H1 (cell line): ENCODE results near the gene APOBEC3F. TPM values are rescaled to one million over a fixed set of nuclear protein-coding genes. Genes with fewer than 3 reads are reported as not detected.
A peak's percentile ranks its signal among the peaks of the same experiment; 100 is the strongest.
"Not testable (repeated sequence)": the region's sequence is repeated elsewhere in the genome, so short reads cannot be mapped to it uniquely, and the experiment has no call there.

Source experiments
- CTCF ChIA-PET: fragments of 300-600 bp; sonication (Branson Sonifier 250); formaldehyde crosslinking; loops from one replicate; lab custom pipeline; 2021; ENCODE audit not compliant: partially characterized antibody; lab: Charles Lee
- POLR2A ChIA-PET: fragments of 300-600 bp; sonication (Branson Sonifier 250); formaldehyde crosslinking; loops from one replicate; lab custom pipeline; 2021; ENCODE audit warnings: inconsistent platforms; ENCODE audit not compliant: partially characterized antibody; lab: Charles Lee
- DNase-seq, 2 experiments: peaks; one replicate each; pipeline versions ENCODE4 v3.0.0 to v3.0.0-alpha.2; 2010 to 2022; ENCODE audit warnings: low spot score in 2 of 2, low read depth in 1 of 2, mixed read lengths in 1 of 2
- FAIRE-seq: peaks from 2 replicates; lab custom pipeline; 2011; peaks lifted over from hg19 to GRCh38; lab: Jason Lieb, UNC
- H2AFZ ChIP-seq: 2 replicates; pipeline ENCODE4 v1.8.1; 2012; ENCODE audit warnings: low read length, inconsistent platforms
- H2AK5ac ChIP-seq: 2 replicates; pipeline ENCODE4 v1.6.1; 2013; ENCODE audit warnings: low read depth, low read length
- H2BK120ac ChIP-seq: replicated peaks from 2 replicates; pipeline ENCODE3; 2013; ENCODE audit warnings: low read depth, low read length, inconsistent platforms
- H2BK12ac ChIP-seq: 2 replicates; pipeline ENCODE4 v1.6.1; 2013; ENCODE audit warnings: low read depth, low read length
- H2BK15ac ChIP-seq: 2 replicates; pipeline ENCODE4 v1.6.1; 2013; ENCODE audit warnings: low read length
- H2BK20ac ChIP-seq: 2 replicates; pipeline ENCODE4 v1.6.1; 2013; ENCODE audit warnings: low read length
- H2BK5ac ChIP-seq: 2 replicates; pipeline ENCODE4 v1.6.1; 2013; ENCODE audit warnings: low read depth, low read length
- H3K14ac ChIP-seq: 2 replicates; pipeline ENCODE4 v1.6.1; 2013; ENCODE audit warnings: inconsistent platforms; ENCODE audit not compliant: insufficient read length
- H3K18ac ChIP-seq: 2 replicates; pipeline ENCODE4 v1.6.1; 2013; ENCODE audit warnings: low read length; ENCODE audit errors: extremely low read depth
- H3K23ac ChIP-seq: 2 replicates; pipeline ENCODE4 v1.6.1; 2013; ENCODE audit warnings: inconsistent platforms; ENCODE audit not compliant: insufficient read length
- H3K23me2 ChIP-seq: 2 replicates; pipeline ENCODE4 v1.6.1; 2013; ENCODE audit warnings: low read depth, low read length
- H3K27ac ChIP-seq: 2 replicates; pipeline ENCODE4 v1.6.1; 2011; ENCODE audit warnings: low read depth, low read length, inconsistent platforms
- H3K27me3 ChIP-seq, 4 experiments: replicated peaks in 1 of 4; 1 replicate in 1 of 4; 2 replicates in 3 of 4; pipeline versions ENCODE4 v1.6.1 to v1.8.1; 2011 to 2013; ENCODE audit warnings: low read length in 3 of 4, mild to moderate bottlenecking in 3 of 4, inconsistent platforms in 2 of 4, mixed read lengths in 2 of 4, moderate library complexity in 1 of 4; ENCODE audit not compliant: control insufficient read depth in 3 of 4, insufficient read depth in 3 of 4; ENCODE audit errors: extremely low read depth in 1 of 4
- H3K36me3 ChIP-seq, 4 experiments: 2 replicates each; pipeline versions ENCODE4 v1.6.1 to v1.8.1; 2011 to 2013; ENCODE audit warnings: mild to moderate bottlenecking in 4 of 4, low read length in 3 of 4, moderate library complexity in 2 of 4, control low read depth in 1 of 4, inconsistent platforms in 1 of 4; ENCODE audit not compliant: insufficient read depth in 4 of 4, control insufficient read depth in 2 of 4
- H3K4ac ChIP-seq: replicated peaks from 2 replicates; pipeline ENCODE3; 2013; ENCODE audit warnings: low read length, low read depth, mixed read lengths, inconsistent platforms; ENCODE audit not compliant: insufficient read length
- H3K4me1 ChIP-seq, 4 experiments: replicated peaks in 1 of 4; 1 replicate in 1 of 4; 2 replicates in 3 of 4; pipeline versions ENCODE4 v1.6.1 to v1.8.1; 2011 to 2013; ENCODE audit warnings: low read length in 3 of 4, inconsistent platforms in 2 of 4, mixed read lengths in 1 of 4; ENCODE audit not compliant: insufficient read depth in 4 of 4, control insufficient read depth in 3 of 4
- H3K4me2 ChIP-seq, 2 experiments: 2 replicates each; pipeline versions ENCODE4 v1.6.1 to v1.8.1; 2011 to 2013; ENCODE audit warnings: low read depth in 2 of 2, low read length in 2 of 2, control low read depth in 1 of 2, inconsistent platforms in 1 of 2, mild to moderate bottlenecking in 1 of 2; ENCODE audit not compliant: insufficient read depth in 1 of 2
- H3K4me3 ChIP-seq, 4 experiments: fragments of 200-600, 300-600 bp in 1 of 4; sonication (generic), shearing (Covaris generic), sonication (Bioruptor Twin) in 1 of 4; 2 replicates each; pipeline versions ENCODE4 v1.5.1 to v1.8.1; 2011 to 2016; ENCODE audit warnings: low read length in 4 of 4, low read depth in 3 of 4, control low read depth in 2 of 4, inconsistent platforms in 2 of 4, mild to moderate bottlenecking in 2 of 4, mixed read lengths in 1 of 4, moderate library complexity in 1 of 4; ENCODE audit not compliant: insufficient read depth in 2 of 4; ENCODE audit errors: extremely low read depth in 1 of 4
- H3K56ac ChIP-seq: replicated peaks from 2 replicates; pipeline ENCODE3; 2013; ENCODE audit warnings: low read depth, mild to moderate bottlenecking, mixed read lengths, low read length, inconsistent platforms; ENCODE audit not compliant: insufficient read length
- H3K79me1 ChIP-seq: 2 replicates; pipeline ENCODE4 v1.6.1; 2013; ENCODE audit warnings: low read depth, low read length, control low read depth
- H3K79me2 ChIP-seq, 2 experiments: 2 replicates each; pipeline versions ENCODE4 v1.6.1 to v1.8.1; 2012 to 2013; ENCODE audit warnings: low read length in 2 of 2, mild to moderate bottlenecking in 2 of 2, inconsistent platforms in 1 of 2; ENCODE audit not compliant: insufficient read depth in 2 of 2, control insufficient read depth in 1 of 2
- H3K9ac ChIP-seq, 4 experiments: replicated peaks in 1 of 4; 1 replicate in 1 of 4; 2 replicates in 3 of 4; pipeline versions ENCODE4 v1.6.1 to v1.8.1; 2011 to 2013; ENCODE audit warnings: low read depth in 3 of 4, low read length in 3 of 4, control low read depth in 2 of 4, mild to moderate bottlenecking in 2 of 4, moderate library complexity in 2 of 4, inconsistent platforms in 1 of 4; ENCODE audit errors: extremely low read depth in 1 of 4
- H3K9me3 ChIP-seq, 2 experiments: 2 replicates each; pipeline versions ENCODE4 v1.6.1 to v1.8.1; 2012 to 2013; ENCODE audit warnings: mild to moderate bottlenecking in 2 of 2, moderate library complexity in 2 of 2, control low read depth in 1 of 2, inconsistent platforms in 1 of 2, low read depth in 1 of 2, low read length in 1 of 2, mixed read lengths in 1 of 2; ENCODE audit not compliant: insufficient read depth in 2 of 2
- H4K20me1 ChIP-seq, 2 experiments: replicated peaks in 1 of 2; 2 replicates each; pipeline versions ENCODE3 to v1.8.1; 2011 to 2013; ENCODE audit warnings: inconsistent platforms in 2 of 2, low read length in 2 of 2, mild to moderate bottlenecking in 1 of 2; ENCODE audit not compliant: insufficient read depth in 2 of 2, control insufficient read depth in 1 of 2
- H4K5ac ChIP-seq: 2 replicates; pipeline ENCODE4 v1.6.1; 2013; ENCODE audit warnings: low read length, low read depth, mixed read lengths, inconsistent platforms; ENCODE audit not compliant: insufficient read length
- H4K8ac ChIP-seq: 2 replicates; pipeline ENCODE4 v1.8.0; 2013; ENCODE audit warnings: mild to moderate bottlenecking, moderate library complexity, low read length, inconsistent platforms; ENCODE audit not compliant: insufficient read depth; ENCODE audit errors: extremely low read depth
- H4K91ac ChIP-seq: replicated peaks from 2 replicates; pipeline ENCODE3; 2013; ENCODE audit warnings: low read length, mixed read lengths, inconsistent platforms; ENCODE audit not compliant: insufficient read length
- ASH2L ChIP-seq: fragments of 200-600, 300-600 bp; sonication (generic); IDR thresholded peaks from one replicate; pipeline ENCODE4 v1.7.1; 2017; ENCODE audit warnings: low read length
- POLR2A ChIP-seq, 2 experiments: IDR thresholded peaks; 1 replicate in 1 of 2; 2 replicates in 1 of 2; pipeline ENCODE4 v1.6.1; 2011; ENCODE audit warnings: low read depth in 2 of 2, low read length in 2 of 2, mild to moderate bottlenecking in 2 of 2; ENCODE audit errors: control extremely low read depth in 1 of 2
- RAD21 ChIP-seq, 2 experiments: IDR thresholded peaks in 1 of 2; conservative IDR thresholded peaks in 1 of 2; 2 replicates each; pipeline ENCODE4 v1.6.1; 2011; ENCODE audit warnings: low read depth in 2 of 2, low read length in 2 of 2, improper control_type of control experiment in 1 of 2, inconsistent platforms in 1 of 2, mild to moderate bottlenecking in 1 of 2, moderate library complexity in 1 of 2
- TAF1 ChIP-seq: IDR thresholded peaks from 2 replicates; pipeline ENCODE4 v1.6.1; 2011; ENCODE audit warnings: mild to moderate bottlenecking, low read depth, low read length
- WGBS, 2 experiments: shearing (Covaris generic) in 1 of 2; methylation state at CpG; one replicate each; pipeline versions ENCODE4 v1.1.6 to v1.1.7; 2013 to 2015; ENCODE audit warnings: low lambda C conversion rate in 2 of 2, mixed read lengths in 2 of 2, inconsistent platforms in 1 of 2, low coverage in 1 of 2, missing lambda C conversion rate in 1 of 2; ENCODE audit not compliant: insufficient replicate concordance in 2 of 2, insufficient coverage in 1 of 2, insufficient read length in 1 of 2; ENCODE audit errors: extremely low coverage in 1 of 2, missing lambda C conversion rate in 1 of 2; 5-methylcytosine and 5-hydroxymethylcytosine counted together
- long read RNA-seq, 2 experiments: library from RNA in 1 of 2; library from capped mRNA in 1 of 2; stranded (forward); transcript quantifications; one replicate each; pipeline ENCODE4 v2.0.0, GENCODE V29; 2021; ENCODE audit warnings: inconsistent platforms in 1 of 2
- polyA minus RNA-seq, 3 experiments: library from RNA; depleted of rRNA, polyadenylated mRNA; stranded (reverse); fragments of >200 nt; gene quantifications; 1 replicate in 2 of 3; 2 replicates in 1 of 3; pipeline ENCODE4 v1.2.3, GENCODE V29; 2011
- polyA plus RNA-seq, 7 experiments: library from polyadenylated mRNA; depleted of rRNA in 3 of 7; stranded (reverse) in 5 of 7; unstranded in 2 of 7; fragments of >200 nt in 5 of 7; fragments of 200-250 nt in 2 of 7; gene quantifications; 1 replicate in 5 of 7; 2 replicates in 1 of 7; 4 replicates in 1 of 7; pipeline versions ENCODE4 v1.2.1 to v1.2.3, GENCODE V29; 2011 to 2013; ENCODE audit warnings: missing spikeins in 2 of 7, mixed read lengths in 2 of 7
- total RNA-seq: library from RNA; stranded (reverse); fragmentation: NEBNext Ultra II Directional; extraction: Animal tissue kit (Norgen Biotek cat#: 25700); gene quantifications from 2 replicates; pipeline ENCODE4 v1.2.1, GENCODE V29; 2021

Gene APOBEC3F
- total RNA-seq: 7.3 and 9.7 TPM in 2 replicates
- polyA plus RNA-seq (2011; rRNA removed): 4.0 and 5.5 TPM in 2 replicates
- 3.1 TPM for polyA plus RNA-seq (2011; cell fraction: cytosol; rRNA removed)
- 4.0 TPM for polyA plus RNA-seq (2011; cell fraction: nucleus; rRNA removed)
- 3.8 to 5.7 TPM (median 4.8 TPM) in 4 replicates for polyA plus RNA-seq (2012, experiment 1 of 2)
- 2.6 TPM for polyA plus RNA-seq (2012, experiment 2 of 2)
- 4.7 TPM for polyA plus RNA-seq (2013, experiment 1 of 2)
- 4.7 TPM for polyA plus RNA-seq (2013, experiment 2 of 2)
- 6.5 and 6.8 TPM in 2 replicates for polyA minus RNA-seq (2011; rRNA and poly(A)+ RNA removed)
- polyA minus RNA-seq (2011; cell fraction: cytosol; rRNA and poly(A)+ RNA removed): 5.7 TPM
- polyA minus RNA-seq (2011; cell fraction: nucleus; rRNA and poly(A)+ RNA removed): 4.4 TPM
- long read RNA-seq, experiment 1, partial matches to known transcripts: 1 of 1 reads
- long read RNA-seq, experiment 1, other reads (novel, unspliced or antisense): 0 of 1 reads
- long read RNA-seq, experiment 2: 0 reads

- Histone ChIP-seq H3K4me1 (peaks cover 3 to 18% (median 10%) of the 10 kb centered on the region in 4 experiments), H3K27ac (peak within 1 kb of the TSS; percentile 75; the same call in 1 of the 2 replicates), H3K4me3 (peak within 1 kb of the TSS; percentile 30 to 54 (median 43); a peak in 7 of 8 replicates), H3K9ac (peak within 1 kb of the TSS in 1 of 4 experiments; percentile 41; a peak in 2 of 7 replicates), H2BK5ac (peak within 1 kb of the TSS; percentile 71; the same call in 1 of the 2 replicates), H4K5ac (peak within 1 kb of the TSS; percentile 88), H3K4me2 (peak within 1 kb of the TSS; percentile 58 to 63), H3K18ac (peak within 1 kb of the TSS; percentile 83)
- peak in 1 of 2 experiments; percentile 76 for DNase-seq
- ChIA-PET POLR2A (interaction anchor here (0.6 to 2.5 kb wide), 7 partner anchors 15 to 54 kb away, joined by 3 to 7 read pairs (median 3); partner anchors contain the start of gene APOBEC3D), CTCF (interaction anchor here (0.7 to 1.0 kb wide), 3 partner anchors 11 to 755 kb away, joined by 3 read pairs; no protein-coding TSS in a partner anchor)
- not testable (repeated sequence) for H2AFZ ChIP-seq, H2BK15ac ChIP-seq, H3K27me3 ChIP-seq, H3K56ac ChIP-seq, H3K14ac ChIP-seq, H3K23me2 ChIP-seq, H3K4ac ChIP-seq, H2BK120ac ChIP-seq, H4K91ac ChIP-seq, H3K23ac ChIP-seq, H2BK12ac ChIP-seq, H3K79me2 ChIP-seq, H4K20me1 ChIP-seq, H2AK5ac ChIP-seq, H3K79me1 ChIP-seq, H3K36me3 ChIP-seq, H3K9me3 ChIP-seq, FAIRE-seq, H4K8ac ChIP-seq, H2BK20ac ChIP-seq
- TF ChIP-seq ASH2L (peak; percentile 18), POLR2A (IDR thresholded peaks at IDR 0.05; ENCODE audit: control extremely low read depth in 1 of 2, low read depth in 2 of 2, low read length in 2 of 2) (peak; percentile 51), RAD21 (IDR thresholded peaks at IDR 0.05 in 1 of 2, conservative IDR thresholded peaks at IDR 0.05 in 1 of 2; ENCODE audit: low read depth in 2 of 2, low read length in 2 of 2) (0 out of 4 replicates have a peak, but pooled peaks of 1 of the 2 experiments have one; percentile 1), TAF1 (peak; percentile 56)
- 3% methylated on average over 13 of the region's 21 CpGs; no CpG with 5 or more reads in 1 of the 2 experiments for WGBS, 2 experiments
Measured at GRCh38 chr22:39040538-39041296, at the start of gene APOBEC3F. TSS of gene APOBEC3F (plus strand) at chr22:39040864. CDS start at chr22:39040961, 97 bp downstream.
